Neural cell (in vitro differentiated cells): Measurements from ENCODE around the gene SLC22A8. TPM values are rescaled to one million over a fixed set of nuclear protein-coding genes. Genes with fewer than 3 reads are reported as not detected.

Experiments
- H2AFZ ChIP-seq: fragments of 200-600, 300-800 bp; sonication (generic), shearing (Covaris generic); 2 replicates; pipeline ENCODE4 v1.6.0; 2014; ENCODE audit warnings: low read depth, mild to moderate bottlenecking, antibody characterized with exemption, low read length, moderate library complexity
- H3F3A ChIP-seq: fragments of 200-600 bp; shearing (Covaris generic); 2 replicates; pipeline ENCODE4 v1.6.1; 2016; ENCODE audit warnings: mild to moderate bottlenecking, moderate library complexity, mixed read lengths, antibody characterized with exemption, low read length; ENCODE audit not compliant: insufficient read depth, poor library complexity, severe bottlenecking
- H3K27ac ChIP-seq: fragments of 200-600, 300-800 bp; sonication (generic), shearing (Covaris generic); 2 replicates; pipeline ENCODE4 v1.5.1; 2014; ENCODE audit warnings: mild to moderate bottlenecking, low read length, moderate library complexity
- H3K27me3 ChIP-seq: fragments of 300-800, 200-600 bp; sonication (generic), shearing (Covaris generic); 2 replicates; pipeline ENCODE4 v1.6.0; 2014; ENCODE audit warnings: mild to moderate bottlenecking, low read depth, low read length, moderate library complexity; ENCODE audit not compliant: insufficient read depth
- H3K36me3 ChIP-seq: fragments of 300-800, 200-600 bp; sonication (generic), shearing (Covaris generic); 2 replicates; pipeline ENCODE4 v1.5.1; 2014; ENCODE audit warnings: mild to moderate bottlenecking, antibody characterized with exemption, low read length, moderate library complexity; ENCODE audit not compliant: insufficient read depth
- H3K4me2 ChIP-seq: fragments of 300-800, 200-600 bp; sonication (generic), shearing (Covaris generic); 2 replicates; pipeline ENCODE4 v1.6.0; 2014; ENCODE audit warnings: mild to moderate bottlenecking, low read length
- H3K4me3 ChIP-seq: fragments of 300-800, 200-600 bp; sonication (generic), shearing (Covaris generic); 2 replicates; pipeline ENCODE4 v1.5.1; 2014; ENCODE audit warnings: mild to moderate bottlenecking, low read length, moderate library complexity
- H3K79me2 ChIP-seq: fragments of 200-600 bp; shearing (Covaris generic); replicated peaks from 2 replicates; pipeline ENCODE4 v1.6.0; 2014; ENCODE audit warnings: mild to moderate bottlenecking, low read length, moderate library complexity; ENCODE audit not compliant: insufficient read depth
- H3K9ac ChIP-seq: fragments of 300-800, 200-600 bp; sonication (generic), shearing (Covaris generic); 2 replicates; pipeline ENCODE4 v1.6.1; 2016; ENCODE audit warnings: mild to moderate bottlenecking, low read length, mixed read lengths
- H3K9me2 ChIP-seq: fragments of 200-600 bp; shearing (Covaris generic); 2 replicates; pipeline ENCODE4 v1.6.1; 2016; ENCODE audit warnings: mild to moderate bottlenecking, low read length, mixed read lengths; ENCODE audit not compliant: insufficient read depth
- H3K9me3 ChIP-seq: fragments of 200-600, 300-800 bp; sonication (generic), shearing (Covaris generic); 2 replicates; pipeline ENCODE4 v1.6.1; 2016; ENCODE audit warnings: mild to moderate bottlenecking, mixed run types, low read length, moderate library complexity, mixed read lengths
- H4K20me1 ChIP-seq: fragments of 200-600 bp; shearing (Covaris generic); 2 replicates; pipeline ENCODE4 v1.6.1; 2016; ENCODE audit warnings: mild to moderate bottlenecking, mixed run types; ENCODE audit not compliant: insufficient read depth
- CTCF ChIP-seq: fragments of 450-650 bp; IDR thresholded peaks from 2 replicates; pipeline ENCODE4 v1.5.1; 2014; ENCODE audit warnings: antibody characterized with exemption, mild to moderate bottlenecking, moderate library complexity; ENCODE audit not compliant: poor library complexity, severe bottlenecking
- EP300 ChIP-seq: fragments of 450-650 bp; conservative IDR thresholded peaks from 2 replicates; pipeline ENCODE4 v1.6.1; 2014; ENCODE audit warnings: antibody characterized with exemption, mild to moderate bottlenecking, moderate library complexity; ENCODE audit not compliant: poor library complexity, severe bottlenecking
- EZH2 ChIP-seq: fragments of 200-600, 300-800 bp; shearing (Covaris generic), sonication (generic); IDR thresholded peaks from 2 replicates; pipeline ENCODE4 v1.6.1; 2014; ENCODE audit warnings: antibody characterized with exemption, low read length, borderline replicate concordance, mild to moderate bottlenecking; ENCODE audit not compliant: insufficient read depth, poor library complexity, severe bottlenecking
- MXI1 ChIP-seq: fragments of 450-650 bp; conservative IDR thresholded peaks from 2 replicates; pipeline ENCODE4 v1.6.1; 2014; ENCODE audit warnings: antibody characterized with exemption, mild to moderate bottlenecking; ENCODE audit not compliant: poor library complexity, severe bottlenecking
- POLR2AphosphoS5 ChIP-seq: IDR thresholded peaks from 2 replicates; pipeline ENCODE4 v1.6.1; 2012
- RAD21 ChIP-seq: fragments of 450-650 bp; conservative IDR thresholded peaks from 2 replicates; pipeline ENCODE4 v1.6.1; 2014; ENCODE audit warnings: antibody characterized with exemption, mild to moderate bottlenecking, moderate library complexity
- REST ChIP-seq: IDR thresholded peaks from 2 replicates; pipeline ENCODE4 v1.6.1; 2012; ENCODE audit warnings: borderline replicate concordance
- SMC3 ChIP-seq: fragments of 450-650 bp; conservative IDR thresholded peaks from 2 replicates; pipeline ENCODE4 v1.6.1; 2014; ENCODE audit warnings: antibody characterized with exemption, mild to moderate bottlenecking, moderate library complexity; ENCODE audit not compliant: poor library complexity
- TAF1 ChIP-seq: IDR thresholded peaks from 2 replicates; pipeline ENCODE4 v1.6.1; 2012; ENCODE audit warnings: low read depth
- polyA plus RNA-seq: library from polyadenylated mRNA; depleted of rRNA; stranded (reverse); fragments of >200 nt; gene quantifications from 2 replicates; pipeline ENCODE4 v1.2.3, GENCODE V29; 2014

The SLC22A8 gene
- polyA plus RNA-seq, 1 donor from 2014 or later: not detected

DNA sequence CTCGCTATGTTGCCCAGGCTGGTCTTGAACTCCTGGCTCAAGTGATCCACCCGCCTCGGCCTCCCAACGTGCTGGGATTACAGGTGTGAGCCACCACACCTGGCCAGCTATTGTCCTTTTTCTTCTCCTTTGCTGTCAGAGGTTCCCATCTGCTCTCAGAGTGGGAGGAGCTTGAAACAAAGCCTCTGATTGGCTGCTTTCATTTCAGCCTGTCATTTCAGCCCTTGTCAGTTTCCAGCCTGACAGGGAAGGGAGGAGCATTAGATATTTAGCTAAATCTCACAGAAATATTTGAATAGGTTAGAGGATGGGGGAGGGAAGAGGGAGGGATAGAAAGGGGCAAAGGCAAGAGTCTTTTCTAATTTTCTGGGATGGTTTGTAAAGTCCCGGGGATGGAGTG, 39.5 kb downstream of the SLC22A8 start:
- Histone ChIP-seq H3K27me3 (no peaks in the 10 kb centered on the region), H3K4me2 (no peak overlapping the region), H3K4me3 (no peak overlapping the region), H3K9ac (no peak overlapping the region), H3K9me3 (no peaks in the 10 kb centered on the region), H2AFZ (no peak overlapping the region), H3F3A (no peaks in the 10 kb centered on the region), H4K20me1 (no peaks in the 10 kb centered on the region), H3K27ac (no peak overlapping the region), H3K79me2 (no peaks in the 10 kb centered on the region), H3K9me2 (no peaks in the 10 kb centered on the region), H3K36me3 (no peaks in the 10 kb centered on the region)
- no peak for TF ChIP-seq RAD21
- TF ChIP-seq TAF1: no peak
- TF ChIP-seq POLR2AphosphoS5: no peak
- TF ChIP-seq EZH2: no peak
- TF ChIP-seq SMC3: no peak
- no peak for TF ChIP-seq EP300
- no peak for TF ChIP-seq CTCF
- no peak for TF ChIP-seq MXI1
- TF ChIP-seq REST: no peak

GRCh38 chr11:62974848-62975522, 40.7 kb downstream of the SLC22A8 start:
- no peak overlapping the region for H3K9ac ChIP-seq

More at GRCh38 chr11:62974848-62975522, 40.7 kb downstream of the SLC22A8 start:
- Histone ChIP-seq H4K20me1 (no peaks in the 10 kb centered on the region), H2AFZ (no peak overlapping the region), H3K27me3 (no peaks in the 10 kb centered on the region), H3K9me2 (no peaks in the 10 kb centered on the region), H3K9me3 (no peaks in the 10 kb centered on the region), H3K4me3 (no peak overlapping the region), H3K79me2 (no peaks in the 10 kb centered on the region), H3K36me3 (no peaks in the 10 kb centered on the region), H3F3A (no peaks in the 10 kb centered on the region), H3K4me2 (no peak overlapping the region), H3K27ac (no peak overlapping the region)
- TF ChIP-seq POLR2AphosphoS5 (no peak), CTCF (no peak), RAD21 (no peak)
